GM18519 (cell line): ENCODE measurements around the gene RUNX3.

ENCODE experiments used
- ATAC-seq: cut with Tn5 transposase; IDR thresholded peaks from one replicate; pipeline ENCODE4 v1.9.1; 2021; ENCODE audit warnings: mild to moderate bottlenecking, moderate library complexity; ENCODE audit not compliant: unreplicated experiment, low FRiP score

The RUNX3 gene

GRCh38 chr1:24850328-24850920 lies 79.7 kb downstream of the RUNX3 start:
- no peak for ATAC-seq

GRCh38 chr1:24849672-24850295 lies 80.3 kb downstream of the RUNX3 start:
- ATAC-seq = no peak
